Lung microvascular endothelial cell (primary cell): ENCODE results near the gene ELOA. TPM values are rescaled to one million over a fixed set of nuclear protein-coding genes. Genes with fewer than 3 reads are reported as not detected.

Experiments used
- DNase-seq, 2 donors: peaks; one replicate each; pipeline versions ENCODE4 v3.0.0 to v3.0.0-alpha.2; 2010; ENCODE audit warnings: low read depth in 2 of 2
- total RNA-seq: library from RNA; depleted of rRNA; stranded (reverse); fragments of >200 nt; gene quantifications from 2 replicates; pipeline ENCODE4 v1.2.1, GENCODE V29; 2014

The ELOA gene, protein sequence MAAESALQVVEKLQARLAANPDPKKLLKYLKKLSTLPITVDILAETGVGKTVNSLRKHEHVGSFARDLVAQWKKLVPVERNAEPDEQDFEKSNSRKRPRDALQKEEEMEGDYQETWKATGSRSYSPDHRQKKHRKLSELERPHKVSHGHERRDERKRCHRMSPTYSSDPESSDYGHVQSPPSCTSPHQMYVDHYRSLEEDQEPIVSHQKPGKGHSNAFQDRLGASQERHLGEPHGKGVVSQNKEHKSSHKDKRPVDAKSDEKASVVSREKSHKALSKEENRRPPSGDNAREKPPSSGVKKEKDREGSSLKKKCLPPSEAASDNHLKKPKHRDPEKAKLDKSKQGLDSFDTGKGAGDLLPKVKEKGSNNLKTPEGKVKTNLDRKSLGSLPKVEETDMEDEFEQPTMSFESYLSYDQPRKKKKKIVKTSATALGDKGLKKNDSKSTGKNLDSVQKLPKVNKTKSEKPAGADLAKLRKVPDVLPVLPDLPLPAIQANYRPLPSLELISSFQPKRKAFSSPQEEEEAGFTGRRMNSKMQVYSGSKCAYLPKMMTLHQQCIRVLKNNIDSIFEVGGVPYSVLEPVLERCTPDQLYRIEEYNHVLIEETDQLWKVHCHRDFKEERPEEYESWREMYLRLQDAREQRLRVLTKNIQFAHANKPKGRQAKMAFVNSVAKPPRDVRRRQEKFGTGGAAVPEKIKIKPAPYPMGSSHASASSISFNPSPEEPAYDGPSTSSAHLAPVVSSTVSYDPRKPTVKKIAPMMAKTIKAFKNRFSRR
- 13.9 and 22.2 TPM in 2 replicates for total RNA-seq

DNA sequence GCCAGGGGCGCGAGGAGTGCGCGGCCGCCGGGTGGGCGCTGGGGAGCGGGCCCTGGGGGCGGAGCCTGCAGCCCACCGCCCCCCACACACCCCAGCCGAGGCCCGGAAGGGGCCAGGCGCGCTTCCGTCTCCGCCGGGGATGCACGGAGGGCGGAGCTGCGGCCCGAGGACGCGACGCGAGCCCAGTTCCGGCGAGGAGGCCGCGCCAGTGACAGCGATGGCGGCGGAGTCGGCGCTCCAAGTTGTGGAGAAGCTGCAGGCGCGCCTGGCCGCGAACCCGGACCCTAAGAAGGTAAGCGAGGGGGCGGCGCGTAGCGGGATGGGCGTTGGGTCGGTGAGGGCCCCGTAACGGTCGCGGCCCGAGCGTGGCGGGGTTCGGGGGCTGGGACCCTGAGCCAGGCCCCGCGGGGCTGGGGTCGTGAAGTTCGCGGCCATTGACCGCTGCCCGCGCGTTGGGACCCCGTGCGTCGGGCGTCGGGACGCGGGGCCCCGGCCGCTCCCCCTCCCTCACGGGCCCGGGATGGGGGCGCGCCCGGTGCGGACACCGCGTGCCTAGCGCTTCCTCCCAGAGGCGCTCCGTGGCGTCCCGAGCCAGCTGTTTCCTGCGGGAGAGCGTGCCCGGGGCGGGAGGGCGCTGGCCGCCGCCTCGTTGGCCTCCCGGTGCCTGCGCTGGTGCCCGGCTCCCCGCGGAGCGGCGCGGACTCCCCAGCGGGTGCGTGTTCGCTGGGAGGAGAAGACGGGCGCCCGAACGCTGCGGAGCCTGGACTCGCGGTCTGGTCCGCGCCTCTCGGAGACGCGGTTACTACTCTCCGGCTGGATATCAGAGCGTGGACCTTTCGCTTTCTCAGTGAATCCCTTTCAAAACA, at the start of gene ELOA:
TSS of gene ELOA (plus strand) at position 185 of the 866 bp plus-strand sequence. CDS start at position 218, 33 bp downstream.
- peak; percentile 66 to 73 for DNase-seq

DNA sequence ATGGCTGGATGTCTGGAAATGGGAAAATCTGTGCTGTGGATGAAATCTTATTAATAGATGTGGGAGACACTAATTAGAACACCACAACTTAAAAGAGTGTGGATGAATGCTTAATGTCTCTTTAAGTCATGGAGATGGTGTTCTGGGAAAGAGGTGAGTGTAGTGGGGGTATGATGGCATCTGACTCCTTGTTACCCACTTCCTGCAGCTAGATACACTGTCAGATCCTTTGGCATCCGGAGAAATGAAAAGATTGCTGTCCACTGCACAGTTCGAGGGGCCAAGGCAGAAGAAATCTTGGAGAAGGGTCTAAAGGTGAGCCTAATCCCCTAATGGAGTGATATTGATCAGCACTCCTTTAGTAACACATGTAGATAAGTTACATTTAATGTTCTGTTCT, 49.7 kb upstream of the ELOA start:
- DNase-seq = peak in 1 of 2 donors; percentile 19

DNA sequence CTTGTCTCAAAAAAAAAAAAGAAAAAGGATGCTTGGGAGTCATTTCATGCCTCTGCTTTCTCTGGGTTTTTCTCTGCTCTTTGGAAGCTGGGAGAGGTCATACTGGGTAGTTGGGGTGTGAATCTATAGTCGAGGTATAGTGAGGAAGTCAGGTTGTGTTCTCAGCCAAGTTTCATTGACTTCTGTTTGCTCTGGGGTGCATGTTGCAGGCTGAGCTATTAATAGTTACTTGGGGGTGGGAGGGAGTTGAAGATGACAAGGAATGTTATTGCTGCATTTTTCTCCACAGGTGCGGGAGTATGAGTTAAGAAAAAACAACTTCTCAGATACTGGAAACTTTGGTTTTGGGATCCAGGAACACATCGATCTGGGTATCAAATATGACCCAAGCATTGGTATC, 48.9 kb upstream of the ELOA start:
- DNase-seq = no peak

DNA sequence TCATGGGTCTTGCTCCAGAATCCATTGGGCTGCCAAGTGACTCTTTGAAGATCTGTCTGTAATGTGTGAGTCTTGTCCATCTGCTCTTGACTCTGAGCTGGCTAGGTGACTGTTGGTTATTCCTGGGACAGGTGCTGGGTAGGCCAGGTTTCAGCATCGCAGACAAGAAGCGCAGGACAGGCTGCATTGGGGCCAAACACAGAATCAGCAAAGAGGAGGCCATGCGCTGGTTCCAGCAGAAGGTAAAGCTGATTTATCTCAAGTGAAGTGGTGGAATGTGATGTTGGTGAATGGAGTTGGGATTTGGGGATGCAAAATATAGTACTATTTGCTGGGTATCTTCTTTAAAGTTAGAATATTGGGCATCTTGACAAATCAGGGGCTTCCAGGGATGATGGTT, 47.6 kb upstream of the ELOA start:
- no peak for DNase-seq

DNA sequence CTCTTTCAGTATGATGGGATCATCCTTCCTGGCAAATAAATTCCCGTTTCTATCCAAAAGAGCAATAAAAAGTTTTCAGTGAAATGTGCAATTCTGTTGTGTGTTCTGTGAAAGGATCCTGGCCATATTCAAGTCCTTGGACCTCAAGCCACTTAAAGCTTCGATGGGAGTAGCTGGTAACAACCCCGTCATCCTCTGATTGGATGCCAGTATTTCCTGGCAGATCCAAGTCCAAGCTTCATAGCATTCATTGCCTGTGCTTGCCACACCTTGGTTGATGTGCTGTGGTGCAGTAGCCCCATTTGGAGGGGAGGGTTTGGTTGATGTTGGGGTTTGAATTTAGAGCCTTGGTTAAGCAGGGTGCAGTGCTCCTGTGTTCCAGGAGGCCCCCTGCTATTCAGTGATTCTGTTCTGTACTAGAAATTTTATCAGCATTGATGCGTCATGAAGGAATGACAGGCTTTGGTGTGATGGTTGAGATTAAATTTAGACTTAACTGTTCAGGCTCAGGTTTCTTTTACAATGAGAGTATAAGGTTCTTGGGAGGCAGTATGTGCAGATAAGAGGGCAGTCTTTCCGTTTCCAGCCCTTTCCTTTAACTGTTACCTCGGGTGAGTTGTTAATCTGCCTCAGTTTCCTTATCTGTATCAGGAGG, 46.8 kb upstream of the ELOA start:
- no peak for DNase-seq

DNA sequence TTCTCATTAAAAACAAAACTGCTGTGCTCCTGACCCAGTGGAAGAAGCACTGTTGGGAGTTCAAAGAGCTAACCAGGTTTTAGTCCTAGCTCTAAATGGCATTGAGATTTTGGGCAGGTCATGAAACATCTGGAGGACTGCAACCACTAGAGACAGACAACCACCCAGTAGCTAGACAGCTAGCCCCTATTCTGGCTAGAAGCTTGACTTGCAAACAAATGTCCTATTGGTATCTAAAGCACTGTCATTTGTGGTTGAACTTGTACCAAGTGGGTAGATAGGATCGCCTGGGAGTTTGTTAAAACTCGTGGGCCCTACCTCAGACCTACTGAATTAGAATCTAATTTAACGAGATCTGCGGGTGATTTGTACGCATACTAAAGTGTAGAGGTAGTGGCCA, 44.8 kb upstream of the ELOA start:
- DNase-seq = no peak

DNA sequence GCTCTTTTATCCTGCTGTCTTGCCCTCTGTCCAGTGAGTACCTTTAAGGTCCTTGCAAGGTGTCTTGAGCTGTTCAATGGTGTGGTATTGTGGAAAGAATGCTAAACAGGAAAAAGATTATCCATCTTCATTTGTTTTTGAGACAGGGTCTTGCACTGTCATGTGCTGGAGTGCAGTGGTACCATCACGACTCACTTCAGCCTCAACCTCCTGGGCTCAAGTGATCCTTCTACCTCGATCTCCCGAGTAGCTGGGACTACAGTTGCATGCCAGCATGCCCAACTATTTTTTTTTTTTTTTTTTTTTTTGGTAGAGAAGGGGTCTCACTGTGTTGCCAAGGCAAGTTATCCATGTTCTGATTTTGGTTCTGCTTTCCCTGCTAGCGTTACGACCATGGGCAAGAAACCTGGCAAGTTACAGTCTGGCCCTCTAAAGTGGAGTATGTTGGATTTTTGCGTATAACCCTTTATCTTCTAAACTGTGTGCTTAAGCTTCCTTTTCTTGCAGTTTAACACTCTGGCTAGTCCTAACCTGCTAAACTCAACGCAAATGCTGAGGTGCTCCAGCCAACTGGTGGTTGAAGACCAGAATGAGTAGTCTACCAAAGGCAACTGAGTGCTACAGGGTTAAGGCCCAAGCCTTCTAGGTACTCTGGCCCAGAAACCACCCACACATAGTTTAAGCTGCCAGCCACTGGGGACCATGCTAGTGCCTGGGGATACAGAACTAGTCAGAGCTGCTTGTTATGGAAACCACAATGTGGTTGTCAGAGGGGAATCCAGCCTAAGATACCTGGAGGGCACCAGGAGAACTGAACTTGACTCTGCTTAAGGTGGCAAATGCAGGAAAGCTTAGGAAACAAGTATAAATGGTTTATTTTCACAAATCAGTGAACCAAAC, 43.7 kb upstream of the ELOA start:
- DNase-seq = no peak

DNA sequence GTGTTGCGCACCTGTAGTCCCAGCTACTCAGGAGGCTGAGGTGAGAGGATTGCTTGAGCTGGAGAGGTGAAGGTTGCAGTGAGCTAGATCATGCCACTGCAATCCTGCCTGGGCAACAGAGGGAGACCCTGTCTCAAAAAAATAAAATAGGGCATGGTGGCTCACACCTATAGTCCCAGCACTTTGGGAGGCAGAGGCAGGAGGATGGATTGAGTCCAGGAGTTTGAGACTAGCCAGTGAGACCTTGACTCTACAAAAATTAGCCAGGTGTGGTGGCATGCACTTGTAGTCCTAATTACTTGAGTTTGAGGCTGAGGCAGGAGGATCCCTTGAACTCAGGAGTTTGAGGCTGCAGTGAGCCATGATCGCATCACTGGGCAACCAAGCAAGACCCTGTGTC, 42.0 kb upstream of the ELOA start:
- DNase-seq = no peak

DNA sequence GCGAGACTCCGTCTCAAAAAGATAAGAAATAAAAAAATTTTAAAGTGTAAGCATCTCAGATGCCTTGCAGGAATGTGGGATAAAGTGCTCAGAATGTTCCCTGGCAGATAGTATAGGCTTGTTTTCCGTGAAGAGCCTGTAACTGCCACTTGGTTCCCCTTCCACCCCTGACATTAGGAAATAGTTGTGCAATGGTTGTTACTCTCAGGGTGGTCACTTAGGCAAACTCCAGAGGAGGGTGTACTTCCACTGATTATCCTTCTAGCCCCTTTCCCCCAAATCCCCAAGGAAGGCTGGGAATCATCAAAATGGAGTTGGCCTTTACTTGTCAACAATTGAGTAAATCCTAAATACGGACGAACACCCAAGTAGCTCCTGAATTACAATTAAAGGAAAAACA, 41.3 kb upstream of the ELOA start:
- no peak for DNase-seq

DNA sequence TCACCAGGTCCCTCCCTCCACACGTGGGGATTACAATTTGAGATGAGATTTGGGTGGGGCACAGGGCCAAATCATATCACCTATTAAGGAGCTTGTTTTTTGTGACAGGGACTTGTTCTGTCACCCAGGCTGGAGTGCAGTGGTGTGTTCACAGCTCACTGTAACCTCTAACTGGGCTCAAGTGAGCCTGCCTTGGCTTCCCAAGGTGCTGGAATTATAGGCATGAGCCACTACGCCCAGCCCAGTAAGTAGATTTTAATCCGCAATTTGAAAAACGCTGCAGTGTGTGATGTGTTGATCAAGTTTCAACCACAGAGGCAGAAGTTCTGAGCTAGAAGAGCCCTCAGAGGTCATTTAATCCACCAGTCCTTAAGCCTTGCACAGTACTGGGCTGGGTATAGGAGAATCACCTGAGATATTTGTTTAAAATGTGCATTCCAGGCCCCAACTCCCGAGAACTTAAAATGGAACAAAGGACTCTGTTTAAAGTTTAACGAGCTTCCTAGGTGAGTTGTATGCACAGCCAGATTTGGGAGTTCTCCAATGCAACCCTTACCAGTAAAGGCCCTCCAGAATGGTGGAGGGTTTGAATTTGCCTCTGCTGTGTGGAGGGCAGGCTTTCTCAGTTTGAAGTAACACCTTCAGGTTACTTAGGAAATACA, 38.3 kb upstream of the ELOA start:
- DNase-seq = no peak

DNA sequence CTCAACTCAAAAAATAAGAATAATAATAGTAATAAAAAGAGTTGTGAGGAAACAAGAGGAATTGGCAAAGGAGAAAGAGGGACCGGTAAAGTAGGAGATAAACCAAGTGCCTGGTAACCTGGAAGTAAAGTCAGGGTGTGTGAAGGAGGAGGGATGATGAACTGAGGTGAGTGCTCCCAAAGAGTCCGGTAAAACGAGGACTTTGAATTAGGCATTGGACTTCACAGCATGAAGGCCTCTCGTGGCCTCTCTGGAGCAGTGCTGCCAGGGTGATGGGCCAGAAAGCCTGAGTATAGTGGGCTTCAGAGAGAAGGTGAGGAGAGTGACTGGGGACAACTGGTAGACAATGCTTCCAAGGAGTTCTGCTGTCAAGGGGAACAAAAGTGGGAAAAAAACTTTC, 34.0 kb upstream of the ELOA start:
- no peak for DNase-seq

DNA sequence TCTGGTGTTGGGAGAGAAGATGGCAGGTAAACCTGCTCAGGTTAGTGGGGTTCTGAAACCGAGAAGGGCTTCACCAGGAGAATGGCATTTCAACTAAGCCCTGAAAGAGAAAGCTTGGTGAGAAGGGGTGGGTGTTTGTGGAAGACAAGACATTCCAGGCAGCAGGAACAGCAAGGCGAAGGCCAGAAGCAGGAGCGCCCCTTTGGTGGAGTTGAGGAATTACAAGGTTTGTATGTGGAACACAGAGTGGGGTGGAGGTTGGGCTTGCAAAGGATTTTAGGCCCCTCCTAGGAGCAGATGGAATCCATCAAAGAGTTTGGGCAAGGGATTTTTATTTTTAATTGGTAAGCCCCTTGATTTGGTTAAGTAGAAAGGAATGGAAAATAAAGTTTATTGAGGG, 24.8 kb upstream of the ELOA start:
- peak; percentile 28 to 44 for DNase-seq

DNA sequence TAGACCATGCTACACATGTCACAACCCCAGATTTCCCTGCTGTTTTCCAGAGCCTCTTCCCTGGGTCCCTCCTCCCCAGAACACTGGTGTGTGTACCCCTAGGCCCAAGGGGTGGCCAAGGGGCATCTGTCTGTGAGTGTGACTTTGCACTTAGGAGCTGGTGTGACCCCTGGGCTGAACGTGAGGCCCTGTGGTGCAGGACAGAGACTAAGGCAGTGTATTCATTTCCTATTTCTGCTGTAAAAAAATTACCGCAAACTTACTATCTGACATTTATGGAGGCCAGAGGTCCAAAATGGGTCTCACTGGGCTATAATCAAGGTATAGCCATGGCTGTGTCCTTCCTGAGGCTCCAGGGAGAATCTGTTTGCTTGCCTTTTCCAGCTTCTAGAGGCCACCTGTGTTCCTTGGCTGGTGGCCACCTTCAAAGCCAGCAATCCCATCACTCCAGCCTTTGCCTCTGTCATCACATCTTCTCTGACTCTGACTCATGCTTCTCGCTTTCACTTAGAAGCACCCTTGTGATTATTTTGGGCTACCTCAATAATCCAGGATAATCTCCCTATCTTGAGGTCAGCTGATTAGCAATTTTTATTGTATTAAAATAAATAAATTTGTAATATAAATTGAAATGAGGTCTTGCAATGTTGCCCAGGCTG, 24.0 kb upstream of the ELOA start:
- DNase-seq = peak in 1 of 2 donors; percentile 25

DNA sequence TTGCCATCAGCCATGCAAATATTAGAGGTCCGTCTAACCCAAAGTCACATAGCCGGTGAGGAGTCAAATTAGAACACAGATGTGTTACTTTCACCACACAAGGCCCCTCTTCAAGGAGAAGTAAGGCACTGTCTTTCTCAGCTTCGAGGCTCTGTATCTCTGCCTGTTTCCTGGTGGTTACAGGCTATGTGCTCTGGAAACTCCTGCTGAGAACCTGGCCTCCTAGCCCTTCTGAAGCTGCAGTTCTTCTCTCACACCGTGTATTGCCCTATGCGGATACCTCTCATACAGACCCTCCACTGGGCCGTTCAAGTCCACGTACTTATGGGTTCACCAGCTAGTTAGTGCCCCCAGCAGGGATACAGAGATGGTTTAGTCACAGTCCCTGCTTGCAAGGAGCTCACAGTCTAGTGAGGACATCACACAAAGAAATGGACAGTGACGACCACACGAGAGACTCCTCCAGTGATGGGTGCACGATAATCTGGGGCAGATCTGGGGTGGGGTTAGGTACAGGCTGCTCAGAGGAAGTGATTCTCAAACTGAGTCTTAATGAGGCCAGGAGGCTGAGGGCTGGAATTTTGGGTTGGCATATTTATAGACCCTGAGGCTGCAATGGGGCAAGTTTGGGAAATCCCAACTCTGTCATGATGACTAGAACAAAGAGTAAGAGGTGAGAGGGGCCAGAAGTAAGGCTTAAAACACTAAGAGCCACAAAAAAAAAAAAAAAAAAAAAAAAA, 22.8 kb upstream of the ELOA start:
- DNase-seq = no peak

DNA sequence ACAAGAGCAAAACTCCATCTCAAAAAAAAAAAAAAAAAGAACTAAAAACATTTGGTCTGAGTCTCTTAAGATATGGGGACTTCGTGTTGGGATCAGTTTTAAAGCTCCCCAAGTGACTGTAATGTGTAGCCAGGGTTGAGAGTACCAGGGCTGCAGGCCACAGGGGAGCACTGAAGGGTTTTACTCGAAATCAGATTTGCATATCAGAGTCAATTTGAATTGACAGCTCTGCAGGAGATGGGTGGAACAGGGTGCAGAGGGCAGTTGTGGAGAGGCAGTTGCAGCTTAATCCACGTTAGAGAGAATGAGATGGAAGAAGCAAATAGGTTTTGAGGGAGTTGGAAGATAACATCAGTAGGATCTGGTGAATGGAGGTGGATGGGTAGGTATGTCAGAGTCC, 20.6 kb upstream of the ELOA start:
- no peak for DNase-seq

DNA sequence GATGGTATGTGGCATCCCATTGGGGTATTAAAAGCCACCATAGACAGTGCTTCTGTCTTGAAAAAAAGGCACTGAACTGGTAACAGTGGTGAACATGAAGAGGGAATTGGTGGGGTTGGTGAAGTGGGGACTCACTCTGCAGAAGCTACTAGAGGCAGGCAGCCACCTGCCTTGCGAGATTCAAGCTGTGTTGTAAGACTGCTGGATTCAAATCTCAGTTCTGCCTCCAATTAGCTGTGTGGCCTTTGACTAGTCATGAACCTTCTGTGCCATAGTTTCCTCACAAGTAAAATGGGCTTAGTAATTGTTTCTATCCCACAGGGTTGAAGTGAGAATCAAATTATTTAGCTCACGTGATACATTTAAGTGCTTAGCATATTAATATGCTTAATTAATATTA, 16.6 kb upstream of the ELOA start:
- no peak for DNase-seq

DNA sequence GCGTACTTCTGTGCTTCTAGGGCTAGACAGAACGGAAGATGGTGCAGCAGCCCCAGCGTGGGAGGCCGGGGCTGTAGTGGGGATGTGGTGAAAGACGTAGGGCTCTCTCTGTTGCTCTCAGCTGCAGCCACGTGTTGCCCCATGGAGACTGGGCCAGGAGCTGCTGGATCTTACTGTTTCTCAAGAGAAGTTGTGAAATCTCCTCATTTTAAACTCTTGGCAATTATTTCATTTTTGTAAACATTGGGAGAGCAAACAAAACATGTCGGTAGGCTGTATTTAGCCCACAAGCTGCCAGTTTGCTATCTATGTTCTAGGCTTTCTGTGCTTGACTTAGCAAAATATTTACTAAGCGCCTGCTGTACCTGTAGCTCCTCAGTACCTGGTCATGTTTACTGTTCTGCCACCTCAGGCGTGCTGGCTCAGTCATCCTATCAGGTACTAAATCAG, 15.9 kb upstream of the ELOA start:
- DNase-seq = no peak
